H1 (cell line): ENCODE measurements around the gene PPP1R27. TPM values are rescaled to one million over a fixed set of nuclear protein-coding genes. Genes with fewer than 3 reads are reported as not detected.

Source experiments
- CTCF ChIA-PET: fragments of 300-600 bp; sonication (Branson Sonifier 250); formaldehyde crosslinking; loops from one replicate; lab custom pipeline; 2021; ENCODE audit not compliant: partially characterized antibody; lab: Charles Lee
- POLR2A ChIA-PET: fragments of 300-600 bp; sonication (Branson Sonifier 250); formaldehyde crosslinking; loops from one replicate; lab custom pipeline; 2021; ENCODE audit warnings: inconsistent platforms; ENCODE audit not compliant: partially characterized antibody; lab: Charles Lee
- DNase-seq, 2 experiments: peaks; one replicate each; pipeline versions ENCODE4 v3.0.0 to v3.0.0-alpha.2; 2010 to 2022; ENCODE audit warnings: low spot score in 2 of 2, low read depth in 1 of 2, mixed read lengths in 1 of 2
- FAIRE-seq: peaks from 2 replicates; lab custom pipeline; 2011; peaks lifted over from hg19 to GRCh38; lab: Jason Lieb, UNC
- H2AFZ ChIP-seq: 2 replicates; pipeline ENCODE4 v1.8.1; 2012; ENCODE audit warnings: low read length, inconsistent platforms
- H2AK5ac ChIP-seq: 2 replicates; pipeline ENCODE4 v1.6.1; 2013; ENCODE audit warnings: low read depth, low read length
- H2BK120ac ChIP-seq: replicated peaks from 2 replicates; pipeline ENCODE3; 2013; ENCODE audit warnings: low read depth, low read length, inconsistent platforms
- H2BK12ac ChIP-seq: 2 replicates; pipeline ENCODE4 v1.6.1; 2013; ENCODE audit warnings: low read depth, low read length
- H2BK15ac ChIP-seq: 2 replicates; pipeline ENCODE4 v1.6.1; 2013; ENCODE audit warnings: low read length
- H2BK20ac ChIP-seq: 2 replicates; pipeline ENCODE4 v1.6.1; 2013; ENCODE audit warnings: low read length
- H2BK5ac ChIP-seq: 2 replicates; pipeline ENCODE4 v1.6.1; 2013; ENCODE audit warnings: low read depth, low read length
- H3K14ac ChIP-seq: 2 replicates; pipeline ENCODE4 v1.6.1; 2013; ENCODE audit warnings: inconsistent platforms; ENCODE audit not compliant: insufficient read length
- H3K18ac ChIP-seq: 2 replicates; pipeline ENCODE4 v1.6.1; 2013; ENCODE audit warnings: low read length; ENCODE audit errors: extremely low read depth
- H3K23ac ChIP-seq: 2 replicates; pipeline ENCODE4 v1.6.1; 2013; ENCODE audit warnings: inconsistent platforms; ENCODE audit not compliant: insufficient read length
- H3K23me2 ChIP-seq: 2 replicates; pipeline ENCODE4 v1.6.1; 2013; ENCODE audit warnings: low read depth, low read length
- H3K27ac ChIP-seq: 2 replicates; pipeline ENCODE4 v1.6.1; 2011; ENCODE audit warnings: low read depth, low read length, inconsistent platforms
- H3K27me3 ChIP-seq, 4 experiments: replicated peaks in 1 of 4; 1 replicate in 1 of 4; 2 replicates in 3 of 4; pipeline versions ENCODE4 v1.6.1 to v1.8.1; 2011 to 2013; ENCODE audit warnings: low read length in 3 of 4, mild to moderate bottlenecking in 3 of 4, inconsistent platforms in 2 of 4, mixed read lengths in 2 of 4, moderate library complexity in 1 of 4; ENCODE audit not compliant: control insufficient read depth in 3 of 4, insufficient read depth in 3 of 4; ENCODE audit errors: extremely low read depth in 1 of 4
- H3K36me3 ChIP-seq, 4 experiments: 2 replicates each; pipeline versions ENCODE4 v1.6.1 to v1.8.1; 2011 to 2013; ENCODE audit warnings: mild to moderate bottlenecking in 4 of 4, low read length in 3 of 4, moderate library complexity in 2 of 4, control low read depth in 1 of 4, inconsistent platforms in 1 of 4; ENCODE audit not compliant: insufficient read depth in 4 of 4, control insufficient read depth in 2 of 4
- H3K4ac ChIP-seq: replicated peaks from 2 replicates; pipeline ENCODE3; 2013; ENCODE audit warnings: low read length, low read depth, mixed read lengths, inconsistent platforms; ENCODE audit not compliant: insufficient read length
- H3K4me1 ChIP-seq, 4 experiments: replicated peaks in 1 of 4; 1 replicate in 1 of 4; 2 replicates in 3 of 4; pipeline versions ENCODE4 v1.6.1 to v1.8.1; 2011 to 2013; ENCODE audit warnings: low read length in 3 of 4, inconsistent platforms in 2 of 4, mixed read lengths in 1 of 4; ENCODE audit not compliant: insufficient read depth in 4 of 4, control insufficient read depth in 3 of 4
- H3K4me2 ChIP-seq, 2 experiments: 2 replicates each; pipeline versions ENCODE4 v1.6.1 to v1.8.1; 2011 to 2013; ENCODE audit warnings: low read depth in 2 of 2, low read length in 2 of 2, control low read depth in 1 of 2, inconsistent platforms in 1 of 2, mild to moderate bottlenecking in 1 of 2; ENCODE audit not compliant: insufficient read depth in 1 of 2
- H3K4me3 ChIP-seq, 4 experiments: fragments of 200-600, 300-600 bp in 1 of 4; sonication (generic), shearing (Covaris generic), sonication (Bioruptor Twin) in 1 of 4; 2 replicates each; pipeline versions ENCODE4 v1.5.1 to v1.8.1; 2011 to 2016; ENCODE audit warnings: low read length in 4 of 4, low read depth in 3 of 4, control low read depth in 2 of 4, inconsistent platforms in 2 of 4, mild to moderate bottlenecking in 2 of 4, mixed read lengths in 1 of 4, moderate library complexity in 1 of 4; ENCODE audit not compliant: insufficient read depth in 2 of 4; ENCODE audit errors: extremely low read depth in 1 of 4
- H3K56ac ChIP-seq: replicated peaks from 2 replicates; pipeline ENCODE3; 2013; ENCODE audit warnings: low read depth, mild to moderate bottlenecking, mixed read lengths, low read length, inconsistent platforms; ENCODE audit not compliant: insufficient read length
- H3K79me1 ChIP-seq: 2 replicates; pipeline ENCODE4 v1.6.1; 2013; ENCODE audit warnings: low read depth, low read length, control low read depth
- H3K79me2 ChIP-seq, 2 experiments: 2 replicates each; pipeline versions ENCODE4 v1.6.1 to v1.8.1; 2012 to 2013; ENCODE audit warnings: low read length in 2 of 2, mild to moderate bottlenecking in 2 of 2, inconsistent platforms in 1 of 2; ENCODE audit not compliant: insufficient read depth in 2 of 2, control insufficient read depth in 1 of 2
- H3K9ac ChIP-seq, 4 experiments: replicated peaks in 1 of 4; 1 replicate in 1 of 4; 2 replicates in 3 of 4; pipeline versions ENCODE4 v1.6.1 to v1.8.1; 2011 to 2013; ENCODE audit warnings: low read depth in 3 of 4, low read length in 3 of 4, control low read depth in 2 of 4, mild to moderate bottlenecking in 2 of 4, moderate library complexity in 2 of 4, inconsistent platforms in 1 of 4; ENCODE audit errors: extremely low read depth in 1 of 4
- H3K9me3 ChIP-seq, 2 experiments: 2 replicates each; pipeline versions ENCODE4 v1.6.1 to v1.8.1; 2012 to 2013; ENCODE audit warnings: mild to moderate bottlenecking in 2 of 2, moderate library complexity in 2 of 2, control low read depth in 1 of 2, inconsistent platforms in 1 of 2, low read depth in 1 of 2, low read length in 1 of 2, mixed read lengths in 1 of 2; ENCODE audit not compliant: insufficient read depth in 2 of 2
- H4K20me1 ChIP-seq, 2 experiments: replicated peaks in 1 of 2; 2 replicates each; pipeline versions ENCODE3 to v1.8.1; 2011 to 2013; ENCODE audit warnings: inconsistent platforms in 2 of 2, low read length in 2 of 2, mild to moderate bottlenecking in 1 of 2; ENCODE audit not compliant: insufficient read depth in 2 of 2, control insufficient read depth in 1 of 2
- H4K5ac ChIP-seq: 2 replicates; pipeline ENCODE4 v1.6.1; 2013; ENCODE audit warnings: low read length, low read depth, mixed read lengths, inconsistent platforms; ENCODE audit not compliant: insufficient read length
- H4K8ac ChIP-seq: 2 replicates; pipeline ENCODE4 v1.8.0; 2013; ENCODE audit warnings: mild to moderate bottlenecking, moderate library complexity, low read length, inconsistent platforms; ENCODE audit not compliant: insufficient read depth; ENCODE audit errors: extremely low read depth
- H4K91ac ChIP-seq: replicated peaks from 2 replicates; pipeline ENCODE3; 2013; ENCODE audit warnings: low read length, mixed read lengths, inconsistent platforms; ENCODE audit not compliant: insufficient read length
- PHF8 ChIP-seq: fragments of 200-600 bp; sonication (generic); conservative IDR thresholded peaks from 2 replicates; pipeline ENCODE4 v1.7.1; 2012; ENCODE audit warnings: low read depth, mild to moderate bottlenecking, inconsistent platforms, low read length, moderate library complexity
- POLR2AphosphoS5 ChIP-seq: IDR thresholded peaks from 2 replicates; pipeline ENCODE4 v1.6.1; 2011; ENCODE audit warnings: low read depth, low read length
- RXRA ChIP-seq: IDR thresholded peaks from 2 replicates; pipeline ENCODE4 v1.6.1; 2011; ENCODE audit warnings: low read depth, mild to moderate bottlenecking, low read length, moderate library complexity; ENCODE audit not compliant: insufficient read depth
- WGBS, 2 experiments: shearing (Covaris generic) in 1 of 2; methylation state at CpG; one replicate each; pipeline versions ENCODE4 v1.1.6 to v1.1.7; 2013 to 2015; ENCODE audit warnings: low lambda C conversion rate in 2 of 2, mixed read lengths in 2 of 2, inconsistent platforms in 1 of 2, low coverage in 1 of 2, missing lambda C conversion rate in 1 of 2; ENCODE audit not compliant: insufficient replicate concordance in 2 of 2, insufficient coverage in 1 of 2, insufficient read length in 1 of 2; ENCODE audit errors: extremely low coverage in 1 of 2, missing lambda C conversion rate in 1 of 2; 5-methylcytosine and 5-hydroxymethylcytosine counted together
- polyA plus RNA-seq, 7 experiments: library from polyadenylated mRNA; depleted of rRNA in 3 of 7; stranded (reverse) in 5 of 7; unstranded in 2 of 7; fragments of >200 nt in 5 of 7; fragments of 200-250 nt in 2 of 7; gene quantifications; 1 replicate in 5 of 7; 2 replicates in 1 of 7; 4 replicates in 1 of 7; pipeline versions ENCODE4 v1.2.1 to v1.2.3, GENCODE V29; 2011 to 2013; ENCODE audit warnings: missing spikeins in 2 of 7, mixed read lengths in 2 of 7
- total RNA-seq: library from RNA; stranded (reverse); fragmentation: NEBNext Ultra II Directional; extraction: Animal tissue kit (Norgen Biotek cat#: 25700); gene quantifications from 2 replicates; pipeline ENCODE4 v1.2.1, GENCODE V29; 2021

The PPP1R27 gene
- total and polyA plus RNA-seq, 2 of the 8 experiments (the other 6 are each of a cell fraction or from before 2014, with no cell fraction given), result 0.27 TPM; not detected in 1

GRCh38 chr17:81866440-81867169, 31.8 kb upstream of the PPP1R27 start:
- Histone ChIP-seq H2BK5ac (0 out of 2 replicates have a peak overlapping the region, but pooled peaks have one; percentile 12), H3K4me2 (no peak overlapping the region), H3K23me2 (peaks cover 7% of the 10 kb centered on the region; the same call in 1 of the 2 replicates), H3K79me2 (peaks cover 2 to 29% of the 10 kb centered on the region in 2 experiments; a peak in 3 of 4 replicates), H2BK15ac (no peak overlapping the region), H4K91ac (no peak overlapping the region), H2AK5ac (no peak overlapping the region), H2BK120ac (no peak overlapping the region), H3K36me3 (peaks cover 2 to 29% (median 9%) of the 10 kb centered on the region in 4 experiments; a peak in 4 of 8 replicates), H2AFZ (no peak overlapping the region), H3K14ac (no peak overlapping the region), H4K8ac (peak overlapping the region; percentile 62), H2BK20ac (no peak overlapping the region), H3K56ac (no peak overlapping the region), H3K4me1 (peaks cover 0 to 28% (median 21%) of the 10 kb centered on the region in 4 experiments; a peak in 5 of 7 replicates), H3K23ac (no peak overlapping the region), H2BK12ac (no peak overlapping the region), H3K4me3 (no peak overlapping the region), H3K27me3 (no peaks in the 10 kb centered on the region), H3K27ac (no peak overlapping the region; the same call in 1 of the 2 replicates), H4K20me1 (peaks cover 11 to 48% of the 10 kb centered on the region in 2 experiments), H3K9me3 (no peaks in the 10 kb centered on the region), H3K9ac (0 out of 7 replicates have a peak overlapping the region, but pooled peaks of 1 of the 4 experiments have one; percentile 20), H3K4ac (no peak overlapping the region), H3K18ac (peak overlapping the region; percentile 38; the same call in 1 of the 2 replicates), H4K5ac (no peak overlapping the region), H3K79me1 (peaks cover 3% of the 10 kb centered on the region)
- 94% methylated on average over 18 of the region's 18 CpGs; no CpG with 5 or more reads in 1 of the 2 experiments for WGBS, 2 experiments
- CTCF ChIA-PET, result interaction anchor here (0.8 to 1.8 kb wide), 8 partner anchors 11 to 170 kb away, joined by 3 to 5 read pairs (median 3); partner anchors contain the start of gene MCRIP1
- POLR2A ChIA-PET, result interaction anchor here (0.6 to 6.6 kb wide), 40 partner anchors 7 to 354 kb away, joined by 3 to 36 read pairs (median 4); partner anchors contain the start of genes ACTG1, ALYREF, ANAPC11 and CENPX
- FAIRE-seq, result no peak
- DNase-seq, result no peak
- TF ChIP-seq POLR2AphosphoS5 (peak; percentile 24), RXRA (no peak), PHF8 (no peak)
